Measurements from ENCODE around the gene TMEM52. TPM values are rescaled to one million over a fixed set of nuclear protein-coding genes. Genes with fewer than 3 reads are reported as not detected.

Gene TMEM52
- total and polyA plus RNA-seq, 2 of the 8 experiments (the other 6 are each of a cell fraction or from before 2014, with no cell fraction given), result 14.6 to 30.2 TPM

GRCh38 chr1:1895060-1895418 lies 24.0 kb downstream of the TMEM52 start:
- Histone ChIP-seq H4K20me1 (replicated peaks in 1 of 2; ENCODE audit: control insufficient read depth in 1 of 2, insufficient read depth in 2 of 2, low read length in 2 of 2) (peaks cover 0 to 9% of the 10 kb centered on the region in 2 experiments), H2BK5ac (ENCODE audit: low read depth, low read length) (no peak overlapping the region; the same call in 1 of the 2 replicates), H3K18ac (ENCODE audit: extremely low read depth, low read length) (peak overlapping the region; percentile 4), H3K23ac (ENCODE audit: insufficient read length) (no peak overlapping the region), H2BK12ac (ENCODE audit: low read depth, low read length) (0 out of 2 replicates have a peak overlapping the region, but pooled peaks have one; percentile 11), H2BK15ac (ENCODE audit: low read length) (no peak overlapping the region), H2BK120ac (replicated peaks; ENCODE audit: low read depth, low read length) (no peak overlapping the region), H3K9me3 (ENCODE audit: insufficient read depth in 2 of 2, low read depth in 1 of 2, low read length in 1 of 2) (no peaks in the 10 kb centered on the region), H3K4ac (replicated peaks; ENCODE audit: insufficient read length, low read depth, low read length) (no peak overlapping the region), H3K56ac (replicated peaks; ENCODE audit: insufficient read length, low read depth, low read length) (no peak overlapping the region), H2AK5ac (ENCODE audit: low read depth, low read length) (no peak overlapping the region), H3K4me2 (ENCODE audit: insufficient read depth in 1 of 2, low read depth in 2 of 2, low read length in 2 of 2) (peak overlapping the region; percentile 22 to 25; a peak in 2 of 4 replicates), H2BK20ac (ENCODE audit: low read length) (no peak overlapping the region), H3K79me2 (ENCODE audit: control insufficient read depth in 1 of 2, insufficient read depth in 2 of 2, low read length in 2 of 2) (peaks cover under 1 to 2% of the 10 kb centered on the region in 2 experiments; a peak in 3 of 4 replicates), H3K36me3 (ENCODE audit: control insufficient read depth in 2 of 4, insufficient read depth in 4 of 4, low read length in 3 of 4) (no peaks in the 10 kb centered on the region), H3K23me2 (ENCODE audit: low read depth, low read length) (peaks cover 5% of the 10 kb centered on the region; the same call in 1 of the 2 replicates), H4K5ac (ENCODE audit: insufficient read length, low read depth, low read length) (no peak overlapping the region), H3K27me3 (replicated peaks in 1 of 4; ENCODE audit: control insufficient read depth in 3 of 4, extremely low read depth in 1 of 4, insufficient read depth in 3 of 4, low read length in 3 of 4) (no peaks in the 10 kb centered on the region; a peak in 3 of 7 replicates), H2AFZ (ENCODE audit: low read length) (no peak overlapping the region), H3K4me3 (ENCODE audit: extremely low read depth in 1 of 4, insufficient read depth in 2 of 4, low read depth in 3 of 4, low read length in 4 of 4) (no peak overlapping the region), H3K27ac (ENCODE audit: low read depth, low read length) (no peak overlapping the region), H3K14ac (ENCODE audit: insufficient read length) (no peak overlapping the region), H3K4me1 (replicated peaks in 1 of 4; ENCODE audit: control insufficient read depth in 3 of 4, insufficient read depth in 4 of 4, low read length in 3 of 4) (peaks cover 0 to 29% (median 14%) of the 10 kb centered on the region in 4 experiments; a peak in 6 of 7 replicates), H3K79me1 (ENCODE audit: low read depth, low read length) (no peaks in the 10 kb centered on the region; the same call in 1 of the 2 replicates), H4K8ac (ENCODE audit: extremely low read depth, insufficient read depth, low read length) (no peak overlapping the region), H3K9ac (replicated peaks in 1 of 4; ENCODE audit: extremely low read depth in 1 of 4, low read depth in 3 of 4, low read length in 3 of 4) (no peak overlapping the region; a peak in 1 of 7 replicates), H4K91ac (replicated peaks; ENCODE audit: insufficient read length, low read length) (no peak overlapping the region)
- POLR2A ChIA-PET (ENCODE audit: partially characterized antibody), result interaction anchor here (0.6 to 1.7 kb wide), 7 partner anchors 9 to 683 kb away, joined by 3 to 6 read pairs (median 4); no protein-coding TSS in a partner anchor
- CTCF ChIA-PET (ENCODE audit: partially characterized antibody), result interaction anchor here (1.3 to 7.0 kb wide), 6 partner anchors 12 to 106 kb away, joined by 3 to 64 read pairs (median 5); no protein-coding TSS in a partner anchor
- FAIRE-seq (no peak), DNase-seq (ENCODE audit: low read depth in 1 of 2, low spot score in 2 of 2) (no peak)
- WGBS, 2 experiments (ENCODE audit: extremely low coverage in 1 of 2, insufficient coverage in 1 of 2, insufficient read length in 1 of 2, insufficient replicate concordance in 2 of 2, low coverage in 1 of 2, low lambda C conversion rate in 2 of 2, missing lambda C conversion rate in 1 of 2), result 74% methylated on average over 10 of the region's 10 CpGs; no CpG with 5 or more reads in 1 of the 2 experiments
- TF ChIP-seq CEBPB (IDR thresholded peaks at IDR 0.05; ENCODE audit: low read depth, low read length) (no peak), SIRT6 (IDR thresholded peaks at IDR 0.05; ENCODE audit: low read length) (no peak), JUN (IDR thresholded peaks at IDR 0.05; ENCODE audit: low read depth, low read length) (no peak), GABPA (IDR thresholded peaks at IDR 0.05; ENCODE audit: borderline replicate concordance, insufficient read depth, low read length) (no peak), JUND (IDR thresholded peaks at IDR 0.05; ENCODE audit: low read length) (no peak), CTCF (IDR thresholded peaks at IDR 0.05; ENCODE audit: control extremely low read depth in 1 of 3, insufficient read depth in 1 of 3, low read depth in 1 of 3, low read length in 3 of 3) (no peak), POU5F1 (IDR thresholded peaks at IDR 0.05; ENCODE audit: low read depth, low read length) (no peak), YY1 (IDR thresholded peaks at IDR 0.05; ENCODE audit: low read depth, low read length) (no peak), MAX (IDR thresholded peaks at IDR 0.05) (no peak), BCL11A (IDR thresholded peaks at IDR 0.05; ENCODE audit: low read depth in 2 of 2, low read length in 2 of 2) (no peak), TCF12 (IDR thresholded peaks at IDR 0.05; ENCODE audit: low read depth, low read length) (no peak), SP2 (IDR thresholded peaks at IDR 0.05; ENCODE audit: low read length) (no peak)

Data from H1 (cell line).